ENCODE measurements around the gene IFI6.
A peak's percentile ranks its signal among the peaks of the same experiment; 100 is the strongest.
"Not testable (repeated sequence)": the region's sequence is repeated elsewhere in the genome, so short reads cannot be mapped to it uniquely, and the experiment has no call there.

IFI6 gene

GRCh38 chr1:27671964-27672749 lies at the start of gene IFI6:
IFI6 (minus strand) TSS chr1:27672192; CDS start chr1:27669314, 2,878 bp downstream.
- peak; percentile 54 for DNase-seq (ENCODE audit: low read depth)

GRCh38 chr1:27719286-27720251 lies 47.6 kb upstream of the IFI6 start:
- DNase-seq (ENCODE audit: low read depth) = no peak

DNA sequence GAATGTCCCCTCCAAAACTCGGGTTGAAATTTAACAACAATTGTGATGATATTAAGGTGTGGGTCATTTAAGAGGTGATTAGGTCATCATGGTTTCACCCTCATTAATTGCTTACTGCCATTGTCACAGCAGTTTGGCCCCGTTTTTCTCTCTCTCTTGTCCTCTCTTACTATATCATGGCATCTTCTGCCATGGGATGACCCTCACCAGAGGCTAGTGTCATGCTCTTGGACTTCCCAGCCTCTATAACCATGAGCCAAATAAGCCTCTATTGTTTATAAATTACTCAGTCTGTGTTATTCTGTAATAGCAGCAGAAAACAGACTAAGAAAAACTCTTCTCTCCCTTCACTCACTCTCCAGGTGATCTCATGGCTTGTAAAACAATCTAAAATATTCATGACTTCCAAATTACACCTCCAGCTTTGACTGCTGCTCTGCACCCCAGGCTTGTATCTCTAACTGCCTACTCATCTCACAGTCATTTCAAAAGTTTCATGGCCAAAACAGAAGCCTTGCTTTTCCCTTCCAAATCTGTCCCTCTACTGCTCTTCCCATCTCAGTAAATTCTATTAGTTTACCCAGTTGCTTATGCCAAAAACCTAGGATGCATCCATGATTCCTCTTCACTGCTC lies 44.4 kb upstream of the IFI6 start:
- no peak for DNase-seq (ENCODE audit: low read depth)

DNA sequence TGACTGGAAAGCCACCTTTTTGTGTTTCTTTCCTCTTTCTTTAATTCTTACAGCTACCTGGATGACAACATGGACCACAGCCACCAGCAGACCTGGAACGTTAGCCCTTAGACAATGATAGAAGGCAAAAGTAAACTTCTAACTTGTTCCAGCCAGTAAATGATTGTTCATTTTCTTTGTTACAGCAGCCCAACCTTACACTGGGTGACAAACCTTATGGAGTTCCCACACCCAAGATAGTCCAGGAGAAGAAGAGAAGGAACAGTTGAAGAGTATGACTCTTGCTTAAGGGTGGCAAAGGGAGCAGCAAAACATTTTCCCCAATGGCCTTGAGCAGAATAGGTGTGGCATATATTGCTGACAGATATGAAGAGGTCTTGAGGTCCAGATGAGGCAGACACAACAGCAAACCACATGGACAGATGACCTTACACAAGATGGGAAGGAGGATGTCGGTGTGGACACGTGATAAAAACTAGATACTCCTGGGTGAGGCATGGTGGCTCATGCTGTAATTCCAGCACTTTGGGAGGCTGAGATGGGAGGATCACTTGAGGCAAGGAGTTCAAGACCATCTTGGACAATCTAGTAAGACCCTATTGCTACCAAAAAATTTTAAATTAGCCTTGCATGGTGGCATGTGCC lies 42.0 kb upstream of the IFI6 start:
- DNase-seq (ENCODE audit: low read depth) = no peak

- DNase-seq (ENCODE audit: low read depth) = no peak
Observed at GRCh38 chr1:27713139-27713725, 41.2 kb upstream of the IFI6 start.

DNA sequence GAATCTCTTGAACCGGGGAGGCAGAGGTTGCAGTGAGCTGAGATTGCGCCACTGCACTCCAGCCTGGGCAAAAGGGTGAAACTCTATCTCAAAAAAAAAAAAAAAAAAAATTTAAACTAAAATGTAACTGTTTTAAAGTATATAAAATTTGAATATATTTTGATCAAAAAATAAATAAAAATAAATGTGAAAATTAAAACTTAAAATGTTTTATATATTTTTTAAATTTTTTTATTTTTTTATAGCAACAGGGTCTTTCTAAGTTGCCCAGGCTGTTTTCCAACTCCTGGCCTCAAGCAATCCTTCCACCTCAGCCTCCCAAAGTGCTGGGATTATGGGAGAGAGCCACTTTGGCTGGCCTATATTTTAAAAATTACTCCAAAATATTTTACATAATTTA lies 38.6 kb upstream of the IFI6 start:
- no peak for DNase-seq (ENCODE audit: low read depth)

- no peak for DNase-seq (ENCODE audit: low read depth)
Observed at GRCh38 chr1:27705545-27705944, 33.6 kb upstream of the IFI6 start.

GRCh38 chr1:27704958-27705357 lies 33.0 kb upstream of the IFI6 start:
- DNase-seq (ENCODE audit: low read depth) = no peak

DNA sequence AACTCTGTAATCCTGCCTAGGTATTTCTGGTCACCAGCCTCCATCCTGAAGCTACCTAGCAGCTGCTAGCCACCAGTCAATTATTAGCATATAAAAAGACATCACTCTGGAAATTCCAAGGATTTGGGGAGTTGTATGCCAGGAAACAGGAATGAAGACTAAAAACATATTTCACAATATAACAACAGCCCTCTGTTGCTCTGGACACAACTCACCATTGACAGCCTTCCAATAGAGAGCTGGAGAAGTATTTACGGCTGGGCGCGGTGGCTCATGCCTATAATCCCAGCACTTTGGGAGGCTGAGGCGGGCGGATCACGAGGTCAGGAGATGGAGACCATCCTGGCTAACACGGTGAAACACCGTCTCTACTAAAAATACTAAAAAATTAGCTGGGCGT lies 24.8 kb upstream of the IFI6 start:
- DNase-seq (ENCODE audit: low read depth) = not testable (repeated sequence)

- no peak for DNase-seq (ENCODE audit: low read depth)
Observed at GRCh38 chr1:27690183-27690582, 18.2 kb upstream of the IFI6 start.

DNA sequence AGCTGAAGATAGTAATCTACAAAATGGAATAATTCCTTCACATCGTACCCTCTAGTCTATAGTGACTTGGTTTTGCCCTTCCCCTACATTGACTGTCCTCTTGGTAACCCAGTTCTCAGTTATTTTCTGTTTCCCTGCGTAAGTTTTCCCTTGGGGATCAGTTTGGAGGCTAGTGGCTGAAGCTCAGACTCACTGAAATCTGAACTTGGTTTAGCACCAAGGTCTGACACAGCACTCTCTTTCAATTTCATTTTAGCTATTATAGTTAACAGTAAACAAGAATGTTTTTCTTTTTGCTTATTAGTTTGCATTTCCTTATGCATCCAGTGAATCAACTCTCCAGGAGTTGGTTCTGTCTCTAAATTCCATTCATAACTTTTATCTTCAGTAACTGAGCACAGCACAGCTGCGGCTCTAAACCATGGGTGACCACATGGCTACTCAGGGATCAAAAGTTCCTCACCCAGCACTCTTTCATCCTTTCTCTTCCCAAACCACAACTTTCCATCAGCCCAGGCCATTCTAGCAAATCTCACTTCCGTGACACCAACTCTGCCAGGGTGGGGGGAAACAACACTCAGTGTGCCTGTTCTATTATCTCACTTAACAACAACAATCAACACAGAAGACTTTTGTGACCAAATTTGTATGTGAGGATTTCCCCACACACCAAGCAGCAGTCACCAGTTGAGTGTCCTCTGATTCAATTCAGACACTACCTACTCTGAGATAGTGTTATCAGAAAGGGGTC lies 17.6 kb upstream of the IFI6 start:
- DNase-seq (ENCODE audit: low read depth) = no peak

DNA sequence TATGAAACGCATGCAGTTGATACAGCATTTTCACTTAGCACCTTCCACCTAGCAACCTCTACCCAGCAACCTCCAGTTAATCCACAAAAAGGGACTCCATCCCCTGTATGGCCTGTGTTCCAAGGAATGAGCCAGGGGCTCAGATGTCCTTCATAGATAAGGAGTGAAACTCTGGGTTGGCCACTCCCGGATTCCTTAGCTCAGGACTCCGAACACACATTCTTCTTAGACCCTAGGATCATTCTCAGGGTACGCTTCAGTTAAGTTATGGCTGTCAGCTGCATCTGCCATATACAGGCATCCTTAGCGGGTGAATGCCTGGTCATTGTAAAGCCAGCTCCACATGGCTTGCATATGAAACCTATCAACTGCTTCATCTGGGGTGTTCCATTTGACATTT lies 15.9 kb upstream of the IFI6 start:
- no peak for DNase-seq (ENCODE audit: low read depth)

DNA sequence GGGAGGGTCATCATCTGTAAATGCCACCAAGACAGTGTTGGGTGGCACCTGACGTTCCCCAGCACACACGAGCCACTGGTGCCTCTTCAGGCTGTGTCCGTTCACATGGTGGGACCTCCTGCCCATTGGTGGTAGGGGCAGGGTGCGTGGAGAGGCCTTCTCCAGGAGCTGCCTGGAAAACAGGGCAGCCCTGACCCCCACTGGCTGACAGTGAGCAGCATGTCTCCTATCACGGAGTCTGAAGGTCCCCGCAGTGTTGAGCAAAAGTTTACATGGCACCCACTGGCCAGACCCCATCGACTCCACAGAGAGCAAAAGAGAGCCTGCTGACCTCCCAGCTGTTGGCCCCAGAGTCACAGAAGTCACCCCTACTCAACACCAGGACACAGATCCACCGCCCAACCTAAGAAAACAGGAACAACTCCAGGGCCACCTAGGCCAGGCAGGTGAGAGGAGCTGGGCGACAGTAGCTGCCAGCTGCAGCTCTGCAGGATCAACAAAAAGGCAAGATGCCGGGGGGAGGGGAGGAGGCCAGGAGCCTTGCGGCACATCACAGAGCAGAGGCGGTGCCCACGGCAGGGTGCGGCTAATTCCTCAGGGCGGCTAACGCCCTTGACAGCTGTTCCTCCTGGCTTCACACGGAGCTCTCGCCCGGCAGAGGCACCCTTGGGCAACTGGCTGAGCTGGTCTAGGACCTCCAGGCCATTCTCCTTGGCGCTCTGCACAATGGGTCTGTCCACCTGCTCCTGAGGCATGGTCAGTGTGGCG lies 14.4 kb upstream of the IFI6 start:
- DNase-seq (ENCODE audit: low read depth) = no peak

DNA sequence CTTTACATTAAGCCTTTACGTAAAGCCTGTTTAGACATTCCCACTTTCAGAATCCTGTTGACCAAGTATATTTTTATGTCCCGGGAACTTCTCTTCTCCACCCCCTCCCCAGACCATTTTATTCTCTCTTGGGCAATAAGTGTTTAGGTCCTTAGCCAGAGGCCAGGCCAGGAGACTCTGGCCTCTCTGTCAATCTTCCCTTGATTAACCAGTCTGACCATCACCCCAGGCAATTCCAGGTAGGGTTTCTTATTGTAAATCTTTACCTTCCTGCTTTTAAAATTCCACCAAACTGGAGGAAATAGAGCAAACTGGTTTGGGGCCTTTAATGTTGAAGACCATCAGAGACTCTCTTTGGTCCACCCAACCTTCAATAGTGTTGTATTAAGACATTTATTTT lies 12.2 kb upstream of the IFI6 start:
- DNase-seq (ENCODE audit: low read depth) = no peak

- DNase-seq (ENCODE audit: low read depth) = no peak
Observed at GRCh38 chr1:27682351-27682944, 10.5 kb upstream of the IFI6 start.

- not testable (repeated sequence) for DNase-seq (ENCODE audit: low read depth)
Observed at GRCh38 chr1:27681580-27681979, 9.6 kb upstream of the IFI6 start.

- DNase-seq (ENCODE audit: low read depth) = not testable (repeated sequence)
Observed at GRCh38 chr1:27680225-27680791, 8.3 kb upstream of the IFI6 start.

DNA sequence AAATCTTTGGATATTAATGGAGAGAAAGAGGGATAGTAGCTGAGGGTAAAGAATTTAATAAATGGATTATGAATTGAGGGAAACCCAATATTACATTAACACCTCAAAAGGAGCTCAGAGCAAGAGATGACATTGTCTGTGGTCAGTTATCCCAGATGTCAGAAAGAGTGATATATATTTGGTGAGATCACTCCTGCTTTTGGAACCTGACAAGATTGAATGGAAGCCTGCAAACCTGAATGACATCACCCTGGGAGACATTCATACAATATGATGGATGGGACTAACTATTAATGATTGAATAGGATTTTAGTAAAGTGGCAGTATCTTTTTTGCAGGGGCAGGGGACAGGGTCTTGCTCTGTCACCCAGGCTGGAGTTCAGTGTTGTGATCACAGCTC lies 6.8 kb upstream of the IFI6 start:
- DNase-seq (ENCODE audit: low read depth) = no peak

- DNase-seq (ENCODE audit: low read depth) = no peak
Observed at GRCh38 chr1:27676410-27676809, 4.4 kb upstream of the IFI6 start.

All from stimulated activated CD8-positive, alpha-beta memory T cell treated with anti-CD3 and anti-CD28 coated beads, Interleukin-12 subunit alpha, Interleukin-12 subunit beta, amount 100 ng/mL, for 4 hours (primary cell).